Esophagus muscularis mucosa (tissue), 4 donors: ENCODE measurements around the gene STK24. TPM values are rescaled to one million over a fixed set of nuclear protein-coding genes. Genes with fewer than 3 reads are reported as not detected.

ENCODE experiments used
- DNase-seq: peaks from one replicate; pipeline ENCODE4 v3.0.0-alpha.2; 2017; ENCODE audit errors: extremely low spot score
- H3K27ac ChIP-seq, 4 donors: fragments of 200-600 bp; sonication (generic); replicated peaks in 1 of 4; 1 replicate in 3 of 4; 2 replicates in 1 of 4; pipeline ENCODE4 v1.5.1; 2016 to 2019; ENCODE audit warnings: mild to moderate bottlenecking in 1 of 4
- H3K27me3 ChIP-seq, 4 donors: fragments of 200-600 bp; sonication (generic); one replicate each; pipeline versions ENCODE4 v1.5.1 to v1.6.0; 2016 to 2019
- H3K36me3 ChIP-seq, 4 donors: fragments of 200-600 bp; sonication (generic); one replicate each; pipeline ENCODE4 v1.5.1; 2016 to 2019
- H3K4me1 ChIP-seq, 4 donors: fragments of 200-600 bp; sonication (generic); one replicate each; pipeline ENCODE4 v1.5.1; 2016 to 2019
- H3K4me3 ChIP-seq, 4 donors: fragments of 200-600 bp; sonication (generic); 1 replicate in 2 of 4; 2 replicates in 2 of 4; pipeline ENCODE4 v1.5.1; 2016 to 2019; ENCODE audit warnings: mild to moderate bottlenecking in 4 of 4, moderate library complexity in 1 of 4
- H3K9me3 ChIP-seq, 4 donors: fragments of 200-600 bp; sonication (generic); 1 replicate in 3 of 4; 2 replicates in 1 of 4; pipeline ENCODE4 v1.5.1; 2016 to 2019
- EP300 ChIP-seq: sonication (generic); formaldehyde crosslinking; IDR thresholded peaks from one replicate; pipeline ENCODE4 v1.6.1; 2017; ENCODE audit warnings: antibody characterized with exemption
- POLR2A ChIP-seq: fragments of 450-650 bp; IDR thresholded peaks from one replicate; pipeline ENCODE4 v1.6.1; 2017; ENCODE audit warnings: antibody characterized with exemption, moderate library complexity, mild to moderate bottlenecking, low read depth
- POLR2AphosphoS5 ChIP-seq, 2 donors: sonication (generic); formaldehyde crosslinking; IDR thresholded peaks; one replicate each; pipeline ENCODE4 v1.6.1; 2017; ENCODE audit warnings: antibody characterized with exemption in 2 of 2
- WGBS: methylation state at CpG from one replicate; pipeline ENCODE4 v1.1.5; 2018; 5-methylcytosine and 5-hydroxymethylcytosine counted together
- intact Hi-C: fragments of 100-400 bp; cut with DNase I; formaldehyde crosslinking; loops from one replicate; pipeline ENCODE4 v1.15.1; 2023
- total RNA-seq, 4 donors: library from RNA; depleted of rRNA; stranded (reverse); fragments of >200 nt; gene quantifications; one replicate each; pipeline versions ENCODE4 v1.1.0 to v1.2.1, GENCODE V29; 2016
- TF ChIP-seq, protein P1 (sequence below), 3 experiments: fragments of 200-600 bp in 2 of 3; fragments of 450-650 bp in 1 of 3; sonication (generic) in 2 of 3; IDR thresholded peaks; one replicate each; pipeline ENCODE4 v1.5.1; 2017 to 2019; ENCODE audit warnings: antibody characterized with exemption in 3 of 3, mild to moderate bottlenecking in 2 of 3, moderate library complexity in 1 of 3

STK24 gene
- total RNA-seq, 4 donors from 2014 or later = 61.9 to 108 (median 96.7) TPM

DNA sequence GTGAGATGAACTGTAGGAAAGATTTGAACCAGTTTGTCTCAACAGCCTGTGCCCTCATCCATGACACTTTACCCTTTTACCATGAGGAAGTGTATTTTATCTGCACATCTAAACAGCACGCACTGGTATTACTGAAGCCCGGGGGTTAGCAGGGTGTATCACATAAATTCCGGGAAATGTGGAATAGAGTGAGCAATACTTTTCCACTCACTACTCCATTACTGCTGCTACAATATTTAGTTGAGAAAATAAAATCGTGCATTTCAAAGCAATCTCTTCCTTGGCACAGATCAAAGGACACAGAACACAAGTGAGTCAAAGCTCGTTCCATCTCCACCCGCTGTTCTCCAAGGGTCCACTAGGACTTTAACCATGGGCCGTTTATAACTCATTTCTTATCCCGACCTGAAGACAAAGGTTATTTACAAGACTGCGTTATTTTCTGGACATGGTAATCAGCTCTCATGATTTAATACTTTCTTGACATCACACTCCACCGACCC, 35.2 kb downstream of the STK24 start:
- Histone ChIP-seq H3K27me3 (no peaks in the 10 kb centered on the region), H3K4me1 (peaks cover 63 to 95% (median 88%) of the 10 kb centered on the region in 4 donors), H3K36me3 (peaks cover 0 to 4% (median 0%) of the 10 kb centered on the region in 4 donors), H3K9me3 (no peaks in the 10 kb centered on the region), H3K27ac (peak overlapping the region in 1 of 4 donors; percentile 10), H3K4me3 (no peak overlapping the region)
- TF ChIP-seq, protein P1, sequence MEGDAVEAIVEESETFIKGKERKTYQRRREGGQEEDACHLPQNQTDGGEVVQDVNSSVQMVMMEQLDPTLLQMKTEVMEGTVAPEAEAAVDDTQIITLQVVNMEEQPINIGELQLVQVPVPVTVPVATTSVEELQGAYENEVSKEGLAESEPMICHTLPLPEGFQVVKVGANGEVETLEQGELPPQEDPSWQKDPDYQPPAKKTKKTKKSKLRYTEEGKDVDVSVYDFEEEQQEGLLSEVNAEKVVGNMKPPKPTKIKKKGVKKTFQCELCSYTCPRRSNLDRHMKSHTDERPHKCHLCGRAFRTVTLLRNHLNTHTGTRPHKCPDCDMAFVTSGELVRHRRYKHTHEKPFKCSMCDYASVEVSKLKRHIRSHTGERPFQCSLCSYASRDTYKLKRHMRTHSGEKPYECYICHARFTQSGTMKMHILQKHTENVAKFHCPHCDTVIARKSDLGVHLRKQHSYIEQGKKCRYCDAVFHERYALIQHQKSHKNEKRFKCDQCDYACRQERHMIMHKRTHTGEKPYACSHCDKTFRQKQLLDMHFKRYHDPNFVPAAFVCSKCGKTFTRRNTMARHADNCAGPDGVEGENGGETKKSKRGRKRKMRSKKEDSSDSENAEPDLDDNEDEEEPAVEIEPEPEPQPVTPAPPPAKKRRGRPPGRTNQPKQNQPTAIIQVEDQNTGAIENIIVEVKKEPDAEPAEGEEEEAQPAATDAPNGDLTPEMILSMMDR (IDR thresholded peaks at IDR 0.05) = no peak
- no peak for TF ChIP-seq EP300
- no peak for TF ChIP-seq POLR2A
- no peak for TF ChIP-seq POLR2AphosphoS5 (IDR thresholded peaks at IDR 0.05)
- WGBS = 67% methylated on average over 10 of the region's 10 CpGs
- no peak for DNase-seq
- intact Hi-C loops = no loop called here

GRCh38 chr13:98541191-98541590, 35.7 kb downstream of the STK24 start:
- Histone ChIP-seq H3K9me3 (no peaks in the 10 kb centered on the region), H3K36me3 (peaks cover 0 to 4% (median 0%) of the 10 kb centered on the region in 4 donors), H3K27me3 (no peaks in the 10 kb centered on the region), H3K4me1 (peaks cover 64 to 95% (median 92%) of the 10 kb centered on the region in 4 donors), H3K4me3 (no peak overlapping the region), H3K27ac (peak overlapping the region; percentile 12 to 49 (median 28))
- WGBS = 58% methylated on average over 5 of the region's 5 CpGs
- TF ChIP-seq POLR2A (no peak), EP300 (no peak), POLR2AphosphoS5 (IDR thresholded peaks at IDR 0.05) (no peak)
- TF ChIP-seq, protein P1 (IDR thresholded peaks at IDR 0.05) = no peak
- intact Hi-C loops = no loop called here
- DNase-seq = no peak

GRCh38 chr13:98540476-98540875, 36.4 kb downstream of the STK24 start:
- H3K27ac ChIP-seq = peak overlapping the region in 3 of 4 donors; percentile 12 to 49 (median 33)
- peaks cover 66 to 95% (median 95%) of the 10 kb centered on the region in 4 donors for H3K4me1 ChIP-seq
- 27% methylated on average over 1 of the region's 1 CpG for WGBS
- TF ChIP-seq EP300 = no peak
- TF ChIP-seq POLR2AphosphoS5 (IDR thresholded peaks at IDR 0.05) = no peak
- TF ChIP-seq, protein P1 (IDR thresholded peaks at IDR 0.05) = no peak
- TF ChIP-seq POLR2A = no peak
- peaks cover 0 to 4% (median 0%) of the 10 kb centered on the region in 4 donors for H3K36me3 ChIP-seq
- intact Hi-C loops = no loop called here
- no peak overlapping the region for H3K4me3 ChIP-seq
- DNase-seq = no peak
- H3K27me3 ChIP-seq = no peaks in the 10 kb centered on the region
- H3K9me3 ChIP-seq = no peaks in the 10 kb centered on the region

GRCh38 chr13:98539666-98540065, 37.2 kb downstream of the STK24 start:
- no peak overlapping the region for H3K27ac ChIP-seq
- no peaks in the 10 kb centered on the region for H3K9me3 ChIP-seq
- H3K4me3 ChIP-seq = no peak overlapping the region
- no peak for DNase-seq
- no peaks in the 10 kb centered on the region for H3K27me3 ChIP-seq
- H3K36me3 ChIP-seq = peaks cover 0 to 4% (median 0%) of the 10 kb centered on the region in 4 donors
- 63% methylated on average over 7 of the region's 7 CpGs for WGBS
- peaks cover 60 to 94% (median 93%) of the 10 kb centered on the region in 4 donors for H3K4me1 ChIP-seq
- intact Hi-C loops = no loop called here
- TF ChIP-seq POLR2A = no peak
- TF ChIP-seq, protein P1 (IDR thresholded peaks at IDR 0.05) = no peak
- no peak for TF ChIP-seq EP300
- peak in 1 of 2 donors; percentile 7 for TF ChIP-seq POLR2AphosphoS5 (IDR thresholded peaks at IDR 0.05)

GRCh38 chr13:98538876-98539275, 38.0 kb downstream of the STK24 start:
- Histone ChIP-seq H3K27me3 (no peaks in the 10 kb centered on the region), H3K36me3 (peaks cover 0 to 4% (median 0%) of the 10 kb centered on the region in 4 donors), H3K4me1 (peaks cover 55 to 93% (median 91%) of the 10 kb centered on the region in 4 donors), H3K27ac (no peak overlapping the region), H3K9me3 (no peaks in the 10 kb centered on the region), H3K4me3 (no peak overlapping the region)
- WGBS = 97% methylated on average over 8 of the region's 8 CpGs
- intact Hi-C loops = no loop called here
- TF ChIP-seq POLR2A (no peak), EP300 (no peak), POLR2AphosphoS5 (IDR thresholded peaks at IDR 0.05) (no peak)
- TF ChIP-seq, protein P1 (IDR thresholded peaks at IDR 0.05) = no peak
- no peak for DNase-seq
